ENCODE data around the gene EME2. TPM values are rescaled to one million over a fixed set of nuclear protein-coding genes. Genes with fewer than 3 reads are reported as not detected.

The EME2 gene
- total RNA-seq, 1 donor from 2014 or later = 14.0 TPM

DNA sequence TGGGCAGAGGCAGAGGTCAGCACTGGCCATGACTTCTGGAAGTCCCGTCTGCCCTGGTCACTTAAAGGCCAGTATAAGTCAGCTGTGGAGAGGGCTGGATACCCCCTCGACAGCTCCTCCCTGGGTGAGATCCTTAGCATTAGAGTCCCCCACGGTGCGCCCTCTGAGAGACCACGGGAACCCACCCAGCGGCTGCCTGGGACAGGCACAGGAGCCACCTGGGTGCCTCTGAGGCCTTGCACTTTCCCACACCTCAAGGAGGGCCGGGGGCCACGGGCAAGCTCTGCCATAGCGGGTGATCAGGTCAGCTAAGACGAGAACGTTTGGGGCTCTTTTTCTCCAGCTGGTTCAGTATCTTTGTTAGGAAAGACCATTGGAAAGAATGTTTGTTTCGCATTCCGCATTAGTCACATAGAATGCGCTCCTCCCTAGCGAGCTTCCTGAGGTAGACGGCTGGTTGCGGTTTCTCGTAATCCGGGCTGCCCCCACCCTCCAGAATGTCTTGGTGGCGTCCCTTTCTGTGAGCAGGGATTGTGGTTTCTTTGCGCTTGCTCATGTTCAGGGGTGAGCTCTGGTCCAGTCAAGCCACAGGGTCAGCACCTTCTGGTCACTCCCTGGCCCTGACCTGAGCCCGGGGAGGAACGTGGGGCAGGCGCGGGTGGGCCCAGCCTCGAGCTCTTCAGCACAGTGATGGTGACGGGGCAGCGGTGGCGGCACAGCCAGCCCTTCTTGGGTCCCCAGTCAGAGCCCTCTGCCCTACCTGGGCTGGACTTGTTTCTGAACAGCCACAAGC, 26.5 kb upstream of the EME2 start:
- TF ChIP-seq, protein P1, sequence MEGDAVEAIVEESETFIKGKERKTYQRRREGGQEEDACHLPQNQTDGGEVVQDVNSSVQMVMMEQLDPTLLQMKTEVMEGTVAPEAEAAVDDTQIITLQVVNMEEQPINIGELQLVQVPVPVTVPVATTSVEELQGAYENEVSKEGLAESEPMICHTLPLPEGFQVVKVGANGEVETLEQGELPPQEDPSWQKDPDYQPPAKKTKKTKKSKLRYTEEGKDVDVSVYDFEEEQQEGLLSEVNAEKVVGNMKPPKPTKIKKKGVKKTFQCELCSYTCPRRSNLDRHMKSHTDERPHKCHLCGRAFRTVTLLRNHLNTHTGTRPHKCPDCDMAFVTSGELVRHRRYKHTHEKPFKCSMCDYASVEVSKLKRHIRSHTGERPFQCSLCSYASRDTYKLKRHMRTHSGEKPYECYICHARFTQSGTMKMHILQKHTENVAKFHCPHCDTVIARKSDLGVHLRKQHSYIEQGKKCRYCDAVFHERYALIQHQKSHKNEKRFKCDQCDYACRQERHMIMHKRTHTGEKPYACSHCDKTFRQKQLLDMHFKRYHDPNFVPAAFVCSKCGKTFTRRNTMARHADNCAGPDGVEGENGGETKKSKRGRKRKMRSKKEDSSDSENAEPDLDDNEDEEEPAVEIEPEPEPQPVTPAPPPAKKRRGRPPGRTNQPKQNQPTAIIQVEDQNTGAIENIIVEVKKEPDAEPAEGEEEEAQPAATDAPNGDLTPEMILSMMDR (conservative IDR thresholded peaks at IDR 0.05; ENCODE audit: low read depth, low read length) = no peak
- no peak overlapping the region for H3K4me3 ChIP-seq (ENCODE audit: low read depth, low read length)
- DNase-seq (ENCODE audit: low read depth) = no peak

GRCh38 chr16:1746693-1747195, 25.9 kb upstream of the EME2 start:
- H3K4me3 ChIP-seq (ENCODE audit: low read depth, low read length) = no peak overlapping the region
- TF ChIP-seq, protein P1 (conservative IDR thresholded peaks at IDR 0.05; ENCODE audit: low read depth, low read length) = no peak
- DNase-seq (ENCODE audit: low read depth) = no peak

DNA sequence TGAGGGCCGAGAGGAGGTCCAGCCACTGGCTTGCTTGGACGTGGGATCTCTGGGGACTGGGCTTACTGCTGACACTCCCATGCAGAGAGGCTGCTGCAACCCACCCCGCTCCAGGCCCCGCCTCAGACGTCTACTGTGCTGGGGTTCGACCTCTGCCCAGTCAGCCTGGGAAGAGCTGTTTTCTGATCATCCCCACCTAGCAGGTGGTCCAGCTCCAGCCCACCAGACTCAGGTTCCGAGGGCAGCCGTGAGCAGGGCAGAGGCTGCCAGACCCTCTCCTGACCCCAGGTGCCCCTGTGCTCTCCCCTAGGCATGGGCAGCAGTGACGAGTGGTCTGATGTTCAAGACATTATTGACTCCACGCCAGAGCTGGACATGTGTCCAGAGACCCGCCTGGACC, 24.7 kb upstream of the EME2 start:
- TF ChIP-seq, protein P1 (conservative IDR thresholded peaks at IDR 0.05; ENCODE audit: low read depth, low read length) = no peak
- H3K4me3 ChIP-seq (ENCODE audit: low read depth, low read length) = no peak overlapping the region
- no peak for DNase-seq (ENCODE audit: low read depth)

GRCh38 chr16:1749152-1750117, 23.2 kb upstream of the EME2 start:
- TF ChIP-seq, protein P1 (conservative IDR thresholded peaks at IDR 0.05; ENCODE audit: low read depth, low read length) = no peak
- no peak for DNase-seq (ENCODE audit: low read depth)
- no peak overlapping the region for H3K4me3 ChIP-seq (ENCODE audit: low read depth, low read length)

- no peak overlapping the region for H3K4me3 ChIP-seq (ENCODE audit: low read depth, low read length)
- DNase-seq (ENCODE audit: low read depth) = no peak
- TF ChIP-seq, protein P1 (conservative IDR thresholded peaks at IDR 0.05; ENCODE audit: low read depth, low read length) = no peak
Observed at GRCh38 chr16:1751946-1752345, 20.7 kb upstream of the EME2 start.

DNA sequence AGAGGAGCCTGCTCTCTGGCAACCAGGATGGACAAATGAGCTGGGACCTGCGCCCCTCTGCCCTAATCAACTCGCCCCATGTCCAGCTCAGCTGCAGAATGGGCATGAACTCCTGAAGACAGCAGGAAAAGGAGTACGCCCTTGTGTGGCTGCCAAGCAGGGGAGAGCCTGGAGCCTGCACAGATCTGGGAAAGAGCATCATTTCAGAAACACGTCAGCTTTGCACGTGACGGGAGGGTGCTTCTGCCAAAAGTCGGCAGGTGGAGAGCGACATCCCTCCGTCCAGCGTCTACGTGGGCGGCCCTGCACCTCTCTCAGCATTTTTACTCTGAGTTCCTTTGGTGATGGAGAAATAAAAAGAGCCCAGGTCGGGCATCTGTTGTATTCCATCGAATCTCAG, 19.8 kb upstream of the EME2 start:
- no peak overlapping the region for H3K4me3 ChIP-seq (ENCODE audit: low read depth, low read length)
- DNase-seq (ENCODE audit: low read depth) = no peak
- TF ChIP-seq, protein P1 (conservative IDR thresholded peaks at IDR 0.05; ENCODE audit: low read depth, low read length) = no peak
